ENCODE data around the gene CD2.

Gene CD2

GRCh38 chr1:116710420-116711262 is 43.6 kb upstream of the CD2 start:
- no peak for TF ChIP-seq CTCF (IDR thresholded peaks at IDR 0.05; ENCODE audit: control extremely low read depth, extremely low read depth, low read depth, missing control alignments)
- DNase-seq (ENCODE audit: extremely low spot score), result no peak
- ChIA-PET POLR2A (no interaction called here), CTCF (interaction anchor here (1.0 to 4.5 kb wide), 4 partner anchors 13 to 28 kb away, joined by 3 to 21 read pairs (median 3); no protein-coding TSS in a partner anchor)

GRCh38 chr1:116711263-116711840 is 42.9 kb upstream of the CD2 start:
- CTCF ChIA-PET, result interaction anchor here (0.9 to 4.5 kb wide), 2 partner anchors 11 to 14 kb away, joined by 4 to 21 read pairs; no protein-coding TSS in a partner anchor
- POLR2A ChIA-PET, result no interaction called here
- no peak for TF ChIP-seq CTCF (IDR thresholded peaks at IDR 0.05; ENCODE audit: control extremely low read depth, extremely low read depth, low read depth, missing control alignments)
- DNase-seq (ENCODE audit: extremely low spot score), result no peak

GRCh38 chr1:116712510-116712909 is 41.7 kb upstream of the CD2 start:
- no peak for TF ChIP-seq CTCF (IDR thresholded peaks at IDR 0.05; ENCODE audit: control extremely low read depth, extremely low read depth, low read depth, missing control alignments)
- ChIA-PET POLR2A (no interaction called here), CTCF (no interaction called here)
- no peak for DNase-seq (ENCODE audit: extremely low spot score)

GRCh38 chr1:116713474-116713873 is 40.8 kb upstream of the CD2 start:
- TF ChIP-seq CTCF (IDR thresholded peaks at IDR 0.05; ENCODE audit: control extremely low read depth, extremely low read depth, low read depth, missing control alignments), result no peak
- ChIA-PET POLR2A (no interaction called here), CTCF (interaction anchor here (3.2 kb wide), 1 partner anchor 12 kb away, joined by 17 read pairs; no protein-coding TSS in a partner anchor)
- no peak for DNase-seq (ENCODE audit: extremely low spot score)

GRCh38 chr1:116716391-116716790 is 37.8 kb upstream of the CD2 start:
- CTCF ChIA-PET, result interaction anchor here (1.4 to 3.2 kb wide), 3 partner anchors 9 to 142 kb away, joined by 4 to 17 read pairs (median 5); no protein-coding TSS in a partner anchor
- DNase-seq (ENCODE audit: extremely low spot score), result no peak
- POLR2A ChIA-PET, result no interaction called here
- no peak for TF ChIP-seq CTCF (IDR thresholded peaks at IDR 0.05; ENCODE audit: control extremely low read depth, extremely low read depth, low read depth, missing control alignments)

GRCh38 chr1:116717318-116717717 is 36.9 kb upstream of the CD2 start:
- ChIA-PET POLR2A (no interaction called here), CTCF (interaction anchor here (1.1 to 1.4 kb wide), 3 partner anchors 15 to 164 kb away, joined by 3 to 5 read pairs (median 4); no protein-coding TSS in a partner anchor)
- no peak for TF ChIP-seq CTCF (IDR thresholded peaks at IDR 0.05; ENCODE audit: control extremely low read depth, extremely low read depth, low read depth, missing control alignments)
- no peak for DNase-seq (ENCODE audit: extremely low spot score)
